ENCODE measurements around the gene TSPAN12. TPM values are rescaled to one million over a fixed set of nuclear protein-coding genes. Genes with fewer than 3 reads are reported as not detected.

The TSPAN12 gene
- total and polyA plus RNA-seq, 2 donors (not counting 1 experiment from before 2014, with no cell fraction given) = 1.7 to 2.7 TPM

- Histone ChIP-seq H3K27ac (ENCODE audit: insufficient read depth, low read length) (no peak overlapping the region), H3K27me3 (ENCODE audit: control insufficient read depth, insufficient read depth, low read length) (no peaks in the 10 kb centered on the region), H3K4me2 (ENCODE audit: extremely low read depth, insufficient read depth, low read length) (no peak overlapping the region), H4K20me1 (ENCODE audit: control insufficient read depth, extremely low read depth, insufficient read depth, low read length) (no peaks in the 10 kb centered on the region), H3K9me3 (ENCODE audit: control insufficient read depth, insufficient read depth, low read depth, low read length) (no peaks in the 10 kb centered on the region), H3K36me3 (ENCODE audit: control insufficient read depth, insufficient read depth, low read length) (no peaks in the 10 kb centered on the region), H2AFZ (ENCODE audit: low read length) (no peak overlapping the region), H3K79me2 (ENCODE audit: control insufficient read depth, insufficient read depth, low read length) (no peaks in the 10 kb centered on the region), H3K9ac (ENCODE audit: insufficient read depth, low read length) (no peak overlapping the region), H3K4me3 (replicated peaks in 1 of 4; ENCODE audit: control extremely low read depth in 1 of 4, insufficient read depth in 1 of 4, low read depth in 3 of 4, low read length in 4 of 4) (no peak overlapping the region), H3K4me1 (ENCODE audit: control insufficient read depth, extremely low read depth, insufficient read depth, low read length) (no peaks in the 10 kb centered on the region)
- DNase-seq (ENCODE audit: low read depth in 2 of 2) = no peak
- TF ChIP-seq CTCF (conservative IDR thresholded peaks at IDR 0.05 in 1 of 2, IDR thresholded peaks at IDR 0.05 in 1 of 2; ENCODE audit: low read depth in 1 of 2, low read length in 2 of 2) (no peak), EZH2 (IDR thresholded peaks at IDR 0.05; ENCODE audit: low read length, missing control alignments) (no peak)
Observed at GRCh38 chr7:120774481-120774880, 83.5 kb downstream of the TSPAN12 start.

GRCh38 chr7:120770206-120770605 lies 87.7 kb downstream of the TSPAN12 start:
- Histone ChIP-seq H3K79me2 (ENCODE audit: control insufficient read depth, insufficient read depth, low read length) (no peaks in the 10 kb centered on the region), H3K27ac (ENCODE audit: insufficient read depth, low read length) (no peak overlapping the region), H3K4me2 (ENCODE audit: extremely low read depth, insufficient read depth, low read length) (no peak overlapping the region), H3K4me1 (ENCODE audit: control insufficient read depth, extremely low read depth, insufficient read depth, low read length) (no peaks in the 10 kb centered on the region), H4K20me1 (ENCODE audit: control insufficient read depth, extremely low read depth, insufficient read depth, low read length) (no peaks in the 10 kb centered on the region), H3K27me3 (ENCODE audit: control insufficient read depth, insufficient read depth, low read length) (no peaks in the 10 kb centered on the region), H3K9me3 (ENCODE audit: control insufficient read depth, insufficient read depth, low read depth, low read length) (no peaks in the 10 kb centered on the region), H3K9ac (ENCODE audit: insufficient read depth, low read length) (no peak overlapping the region), H3K36me3 (ENCODE audit: control insufficient read depth, insufficient read depth, low read length) (no peaks in the 10 kb centered on the region), H3K4me3 (replicated peaks in 1 of 4; ENCODE audit: control extremely low read depth in 1 of 4, insufficient read depth in 1 of 4, low read depth in 3 of 4, low read length in 4 of 4) (no peak overlapping the region), H2AFZ (ENCODE audit: low read length) (no peak overlapping the region)
- TF ChIP-seq EZH2 (IDR thresholded peaks at IDR 0.05; ENCODE audit: low read length, missing control alignments) = no peak
- TF ChIP-seq CTCF (conservative IDR thresholded peaks at IDR 0.05 in 1 of 2, IDR thresholded peaks at IDR 0.05 in 1 of 2; ENCODE audit: low read depth in 1 of 2, low read length in 2 of 2) = no peak
- DNase-seq (ENCODE audit: low read depth in 2 of 2) = no peak

GRCh38 chr7:120760851-120761250 lies 97.1 kb downstream of the TSPAN12 start:
- no peaks in the 10 kb centered on the region for H4K20me1 ChIP-seq (ENCODE audit: control insufficient read depth, extremely low read depth, insufficient read depth, low read length)
- no peak overlapping the region for H3K4me3 ChIP-seq (replicated peaks in 1 of 4; ENCODE audit: control extremely low read depth in 1 of 4, insufficient read depth in 1 of 4, low read depth in 3 of 4, low read length in 4 of 4)
- H3K9ac ChIP-seq (ENCODE audit: insufficient read depth, low read length) = no peak overlapping the region
- no peak for DNase-seq (ENCODE audit: low read depth in 2 of 2)
- no peaks in the 10 kb centered on the region for H3K4me1 ChIP-seq (ENCODE audit: control insufficient read depth, extremely low read depth, insufficient read depth, low read length)
- no peak overlapping the region for H3K27ac ChIP-seq (ENCODE audit: insufficient read depth, low read length)
- no peak for TF ChIP-seq EZH2 (IDR thresholded peaks at IDR 0.05; ENCODE audit: low read length, missing control alignments)
- no peak for TF ChIP-seq CTCF (conservative IDR thresholded peaks at IDR 0.05 in 1 of 2, IDR thresholded peaks at IDR 0.05 in 1 of 2; ENCODE audit: low read depth in 1 of 2, low read length in 2 of 2)
- no peaks in the 10 kb centered on the region for H3K9me3 ChIP-seq (ENCODE audit: control insufficient read depth, insufficient read depth, low read depth, low read length)
- H2AFZ ChIP-seq (ENCODE audit: low read length) = no peak overlapping the region
- no peaks in the 10 kb centered on the region for H3K36me3 ChIP-seq (ENCODE audit: control insufficient read depth, insufficient read depth, low read length)
- H3K4me2 ChIP-seq (ENCODE audit: extremely low read depth, insufficient read depth, low read length) = no peak overlapping the region
- no peaks in the 10 kb centered on the region for H3K79me2 ChIP-seq (ENCODE audit: control insufficient read depth, insufficient read depth, low read length)
- no peaks in the 10 kb centered on the region for H3K27me3 ChIP-seq (ENCODE audit: control insufficient read depth, insufficient read depth, low read length)
